Lung microvascular endothelial cell (primary cell): ENCODE measurements around the gene PADI3. TPM values are rescaled to one million over a fixed set of nuclear protein-coding genes. Genes with fewer than 3 reads are reported as not detected.
"Not testable (repeated sequence)": the region's sequence is repeated elsewhere in the genome, so short reads cannot be mapped to it uniquely, and the experiment has no call there.

Source experiments
- DNase-seq, 2 donors: peaks; one replicate each; pipeline versions ENCODE4 v3.0.0 to v3.0.0-alpha.2; 2010; ENCODE audit warnings: low read depth in 2 of 2
- total RNA-seq: library from RNA; depleted of rRNA; stranded (reverse); fragments of >200 nt; gene quantifications from 2 replicates; pipeline ENCODE4 v1.2.1, GENCODE V29; 2014

Gene PADI3
- total RNA-seq, 1 donor from 2014 or later, result under 0.01 TPM

- DNase-seq, result not testable (repeated sequence)
Observed at GRCh38 chr1:17241011-17241779, 7.7 kb upstream of the PADI3 start.

GRCh38 chr1:17241780-17242074, 7.2 kb upstream of the PADI3 start:
- not testable (repeated sequence) for DNase-seq

DNA sequence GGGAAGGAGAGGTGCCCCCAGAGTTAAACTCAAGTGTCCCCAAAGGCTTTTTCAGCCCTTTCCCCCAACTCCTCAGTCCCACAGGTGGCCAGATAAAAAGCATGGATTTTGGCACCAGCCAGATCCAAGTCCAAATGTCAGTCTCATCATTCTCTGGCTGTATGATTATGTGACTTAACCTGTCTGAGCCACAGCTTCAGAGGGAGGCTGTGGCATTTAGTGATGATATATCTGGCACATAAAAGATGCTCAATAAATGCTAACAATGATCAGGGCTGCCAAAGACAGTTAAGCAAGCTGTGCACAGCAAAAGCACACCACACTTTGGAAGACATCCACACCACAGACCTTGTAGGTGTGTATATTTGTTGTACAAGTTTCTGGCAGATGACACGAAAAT, 5.6 kb upstream of the PADI3 start:
- DNase-seq, result no peak

- no peak for DNase-seq
Observed at GRCh38 chr1:17244821-17245740, 3.8 kb upstream of the PADI3 start.

- no peak for DNase-seq
Observed at GRCh38 chr1:17245816-17246325, 3.0 kb upstream of the PADI3 start.

DNA sequence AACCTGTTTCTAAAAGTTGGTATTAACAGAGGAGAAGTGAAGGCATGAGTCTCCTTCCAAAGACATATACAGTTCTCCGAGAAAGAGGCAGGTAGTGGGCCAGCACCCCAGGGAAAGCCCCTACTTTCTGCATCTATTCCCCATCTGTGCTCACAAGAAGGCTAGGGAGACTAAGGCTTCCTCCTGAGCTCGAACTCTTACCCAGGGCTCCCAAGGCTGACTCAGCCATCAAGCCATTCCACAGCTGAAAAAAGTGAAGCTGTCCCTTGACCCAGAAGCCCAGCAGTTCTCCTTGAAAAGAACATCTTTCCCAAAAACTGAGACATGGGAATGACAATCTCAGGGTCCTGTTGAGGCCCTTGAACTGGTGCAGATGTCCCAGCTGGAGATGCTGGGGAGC, 1.9 kb upstream of the PADI3 start:
- no peak for DNase-seq

GRCh38 chr1:17250601-17251000, 1.7 kb downstream of the PADI3 start:
- peak; percentile 9 to 28 for DNase-seq

DNA sequence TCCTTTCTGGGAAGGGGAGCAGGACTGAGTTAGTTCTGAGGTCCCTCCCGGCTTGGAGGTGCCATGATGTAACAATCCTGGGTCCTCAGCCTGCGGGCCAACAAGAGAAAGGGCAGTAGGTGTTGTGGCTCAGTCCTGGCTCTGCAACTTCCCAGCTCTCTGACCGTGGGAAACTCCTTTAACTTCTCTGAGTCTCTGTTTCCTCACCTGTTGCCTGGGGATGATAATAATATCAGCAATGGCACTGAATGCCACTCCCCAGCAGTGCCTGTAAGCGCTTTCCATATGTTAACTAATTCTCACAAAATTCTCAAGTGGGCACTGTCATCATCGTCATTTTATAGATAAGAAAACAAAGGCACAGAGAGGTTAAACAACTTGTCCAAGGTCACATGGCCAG, 2.3 kb downstream of the PADI3 start:
- DNase-seq, result no peak

- peak in 1 of 2 donors; percentile 51 for DNase-seq
Observed at GRCh38 chr1:17251701-17252376, 2.9 kb downstream of the PADI3 start.

DNA sequence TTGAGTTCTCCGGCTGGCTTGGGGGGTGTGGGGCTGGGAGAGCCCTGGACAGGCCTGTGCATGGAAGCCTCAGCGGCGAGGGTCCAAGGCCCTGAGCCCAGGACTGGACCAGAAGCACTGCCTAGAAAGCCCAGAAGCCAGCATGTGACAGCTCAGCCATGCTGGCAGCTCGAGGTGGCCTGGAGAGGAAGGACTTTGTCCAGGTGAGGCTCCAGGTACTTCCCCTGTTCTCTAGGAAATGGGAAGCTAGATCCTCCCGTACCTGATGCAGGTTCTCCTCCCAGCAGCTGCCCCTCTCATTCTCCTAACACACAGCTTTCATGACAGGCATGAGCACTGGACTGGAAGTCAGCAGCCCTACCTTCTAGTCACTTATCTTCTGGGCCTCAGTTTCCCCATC, 6.4 kb downstream of the PADI3 start:
- DNase-seq, result no peak

GRCh38 chr1:17258116-17258757, 9.3 kb downstream of the PADI3 start:
- DNase-seq, result no peak

DNA sequence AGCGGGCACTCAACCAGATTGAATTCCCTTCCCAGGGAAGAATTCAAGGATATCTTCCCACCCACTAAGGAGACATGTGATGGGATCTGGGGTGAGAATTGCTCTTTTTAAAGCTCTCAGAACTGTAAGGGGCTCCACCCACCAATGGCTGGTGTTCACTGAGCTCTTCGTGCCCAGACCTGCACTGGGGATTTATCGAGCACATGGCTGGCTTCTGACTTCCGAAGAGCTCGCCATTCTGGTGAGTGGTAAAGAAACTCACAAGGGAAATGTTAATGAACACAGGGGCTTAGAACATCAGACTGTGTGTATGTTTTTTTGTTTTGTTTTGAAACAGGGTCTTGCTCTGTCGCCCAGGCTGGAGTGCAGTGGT, 9.8 kb downstream of the PADI3 start:
- no peak for DNase-seq

DNA sequence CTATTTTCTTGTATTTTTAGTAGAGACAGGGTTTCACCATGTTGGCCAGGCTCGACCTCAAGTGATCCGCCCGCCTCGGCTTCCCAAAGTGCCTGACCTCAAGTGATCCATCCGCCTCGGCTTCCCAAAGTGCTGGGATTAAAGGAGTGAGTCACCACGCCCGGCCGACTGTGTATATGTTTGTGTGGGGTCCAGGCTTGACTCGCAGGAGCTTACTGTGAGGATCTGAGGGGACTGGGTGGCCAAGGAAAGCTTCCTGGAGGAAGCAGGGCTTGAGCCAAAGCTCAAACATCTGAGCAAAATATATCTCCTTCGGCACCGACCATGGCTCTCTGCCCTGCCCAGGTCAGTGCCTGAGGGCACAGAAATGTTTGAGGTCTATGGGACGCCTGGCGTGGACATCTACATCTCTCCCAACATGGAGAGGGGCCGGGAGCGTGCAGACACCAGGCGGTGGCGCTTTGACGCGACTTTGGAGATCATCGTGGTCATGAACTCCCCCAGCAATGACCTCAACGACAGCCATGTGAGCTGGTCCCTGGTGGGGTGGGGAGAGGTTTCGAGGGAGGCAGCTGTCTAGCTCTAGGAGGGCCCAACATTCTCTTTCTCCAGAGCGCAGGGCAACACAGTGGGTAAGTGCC, 10.5 kb downstream of the PADI3 start:
- DNase-seq, result no peak

DNA sequence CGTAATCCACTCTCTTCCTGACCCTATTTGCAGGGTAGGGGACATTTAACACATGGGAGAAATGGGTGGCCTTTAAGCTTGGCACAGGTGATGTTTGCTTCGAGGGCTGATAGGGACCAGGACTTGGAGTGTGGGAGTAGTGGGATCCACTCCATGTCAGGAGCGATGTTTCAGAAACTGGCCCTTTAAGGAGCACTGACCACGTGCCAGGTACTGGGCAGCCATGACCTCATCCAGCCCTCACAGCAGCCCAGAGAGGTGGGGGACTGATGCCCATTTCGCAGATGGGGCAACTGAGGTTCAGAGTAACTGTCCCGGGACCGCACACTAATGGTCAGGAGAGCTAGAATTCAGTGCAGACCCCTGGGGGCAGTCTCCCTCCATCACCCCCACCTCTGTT, 11.4 kb downstream of the PADI3 start:
- no peak for DNase-seq

DNA sequence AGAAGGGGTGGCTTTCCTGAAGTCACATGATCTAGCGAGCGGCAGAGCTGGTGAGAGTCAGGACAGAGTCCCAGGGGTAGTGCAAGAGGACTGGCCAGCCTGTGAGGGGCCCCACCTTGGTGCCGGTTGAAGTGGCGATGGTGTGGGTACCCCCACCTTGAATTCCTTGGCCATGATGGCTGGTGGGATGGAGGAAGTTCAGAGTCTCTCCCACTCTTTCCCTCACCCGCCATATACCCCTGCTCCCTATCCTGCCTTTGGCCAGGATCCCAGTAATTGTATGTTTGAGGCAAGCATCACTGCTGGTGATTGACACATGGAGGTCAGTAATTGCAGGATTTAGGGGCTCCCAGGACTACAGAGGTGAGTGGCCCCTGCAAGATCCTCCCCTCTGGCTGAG, 11.8 kb downstream of the PADI3 start:
- no peak for DNase-seq

DNA sequence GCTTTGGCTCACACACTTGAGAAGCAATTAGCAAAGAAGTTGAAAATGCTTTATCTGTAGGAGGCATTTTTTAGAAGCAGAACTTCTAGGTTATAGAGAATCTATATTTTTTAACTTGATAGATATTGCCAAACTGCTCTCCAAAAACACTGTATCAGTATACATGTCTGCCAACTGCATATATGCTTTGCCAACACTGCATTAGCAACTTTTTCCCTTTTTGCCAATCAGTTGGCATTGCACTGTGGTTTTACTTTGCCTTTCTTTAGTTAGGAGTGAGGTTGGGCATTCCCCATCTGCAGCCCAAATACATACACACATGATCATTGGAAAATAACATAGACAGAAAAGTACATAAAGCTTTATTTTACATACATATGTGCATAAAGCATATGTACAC, 15.0 kb downstream of the PADI3 start:
- DNase-seq, result no peak

- DNase-seq, result no peak
Observed at GRCh38 chr1:17264470-17264869, 15.6 kb downstream of the PADI3 start.

DNA sequence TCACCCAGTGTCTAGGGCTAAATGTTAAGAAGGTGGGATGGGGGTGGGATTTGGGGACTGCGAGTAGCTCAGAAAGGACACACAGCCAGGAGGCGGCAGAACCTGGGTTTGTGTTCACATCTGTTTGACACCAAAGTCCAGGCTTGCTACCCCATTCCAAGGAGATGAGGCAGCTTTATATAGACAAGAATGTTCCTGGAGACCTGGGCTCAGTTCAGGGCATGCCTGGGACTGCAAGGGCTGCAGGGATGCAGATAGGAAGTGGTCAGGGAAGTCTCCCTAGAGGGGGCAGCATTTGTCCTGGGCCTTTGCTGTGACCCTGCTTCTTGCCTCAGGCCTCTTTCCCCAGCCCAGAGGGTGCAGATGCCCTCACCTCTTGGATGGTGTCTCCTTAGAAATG, 16.3 kb downstream of the PADI3 start:
- no peak for DNase-seq

DNA sequence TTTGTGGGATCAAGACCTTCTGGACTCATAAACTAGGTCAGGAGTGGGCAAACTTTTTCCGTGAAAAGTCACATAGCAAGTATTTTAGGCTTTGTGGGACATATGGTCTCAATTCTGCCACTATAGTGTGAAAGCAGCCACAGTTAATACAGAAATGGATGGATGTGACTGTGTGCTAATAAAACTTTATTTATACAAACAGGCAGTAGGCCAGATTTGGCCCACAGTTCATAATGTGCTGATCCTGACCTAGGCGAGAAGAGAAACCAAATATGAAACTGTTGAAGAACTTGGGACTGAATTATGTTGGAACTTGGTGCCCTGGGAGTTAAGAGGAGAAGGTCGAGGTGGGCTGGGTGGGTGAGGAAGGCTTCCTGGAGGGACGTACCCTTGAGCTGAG, 17.1 kb downstream of the PADI3 start:
- DNase-seq, result no peak

DNA sequence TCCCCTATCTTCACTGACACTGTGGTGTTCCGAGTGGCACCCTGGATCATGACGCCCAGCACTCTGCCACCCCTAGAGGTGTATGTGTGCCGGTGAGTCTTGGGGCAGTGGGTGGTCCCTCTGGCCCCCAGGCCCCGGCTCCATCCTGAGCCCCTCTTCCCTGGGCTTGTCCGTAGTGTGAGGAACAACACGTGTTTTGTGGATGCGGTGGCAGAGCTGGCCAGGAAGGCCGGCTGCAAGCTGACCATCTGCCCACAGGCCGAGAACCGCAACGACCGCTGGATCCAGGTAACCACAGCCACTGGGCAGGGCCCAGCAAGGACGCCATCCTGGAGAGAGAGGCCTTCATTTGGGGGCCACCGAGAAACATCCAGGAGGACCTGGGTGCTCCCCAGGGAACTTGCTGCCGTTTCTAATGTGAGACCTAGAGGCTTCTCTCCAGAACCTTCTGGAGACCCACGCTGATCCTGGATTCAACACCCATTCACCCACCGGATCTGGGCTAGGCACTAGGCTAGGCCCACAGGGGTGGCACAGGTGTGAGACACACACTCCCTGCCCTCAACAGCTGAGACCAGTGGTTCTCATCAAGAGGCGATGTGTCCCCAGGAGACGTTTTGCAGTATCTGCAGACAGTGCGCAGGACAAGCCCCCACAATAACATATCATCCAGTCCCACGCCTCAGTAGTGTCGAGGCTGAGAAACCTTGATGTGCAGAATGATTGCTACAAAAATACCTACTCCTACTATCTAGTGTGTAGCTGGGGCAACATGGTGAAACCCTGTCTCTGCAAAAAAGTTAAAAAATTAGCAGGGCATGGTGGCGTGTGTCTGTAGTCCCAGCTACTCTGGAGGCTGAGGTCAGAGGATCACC, 22.2 kb downstream of the PADI3 start:
- DNase-seq, result no peak
